ENCODE measurements around the gene FER. TPM values are rescaled to one million over a fixed set of nuclear protein-coding genes. Genes with fewer than 3 reads are reported as not detected.

The FER gene
- polyA plus RNA-seq, 3 donors = 2.4 to 14.7 (median 6.2) TPM

- no peak for DNase-seq
- H3K79me2 ChIP-seq (ENCODE audit: insufficient read depth, low read length) = no peaks in the 10 kb centered on the region
- H3K27me3 Mint-ChIP-seq (ENCODE audit: low read depth in 3 of 3) = peaks cover 0 to 1% (median 0%) of the 10 kb centered on the region in 3 donors
- H3K4me3 Mint-ChIP-seq = no peak overlapping the region
- no peak overlapping the region for H3K4me3 ChIP-seq (replicated peaks in 1 of 3; ENCODE audit: low read depth in 2 of 3, low read length in 3 of 3)
- H2AFZ ChIP-seq (ENCODE audit: insufficient read depth, low read depth, low read length, poor library complexity, severe bottlenecking) = no peak overlapping the region
- no peaks in the 10 kb centered on the region for H3K9me3 ChIP-seq (replicated peaks in 1 of 2; ENCODE audit: control insufficient read depth in 1 of 2, insufficient read depth in 1 of 2, low read length in 2 of 2)
- H3K27me3 ChIP-seq (ENCODE audit: control insufficient read depth in 2 of 2, insufficient read depth in 2 of 2, low read length in 2 of 2) = no peaks in the 10 kb centered on the region
- H3K36me3 Mint-ChIP-seq = no peaks in the 10 kb centered on the region
- no peak overlapping the region for H3K9ac ChIP-seq (ENCODE audit: insufficient read depth, low read length, poor library complexity, severe bottlenecking)
- H3K27ac ChIP-seq (ENCODE audit: low read depth in 1 of 2, low read length in 2 of 2) = no peak overlapping the region
- H4K20me1 ChIP-seq (ENCODE audit: insufficient read depth, low read length) = no peaks in the 10 kb centered on the region
- no peak overlapping the region for H3K27ac Mint-ChIP-seq
- 100% methylated on average over 1 of the region's 2 CpGs for WGBS (ENCODE audit: insufficient coverage)
- peaks cover 0 to 3% (median 0%) of the 10 kb centered on the region in 7 donors for H3K9me3 Mint-ChIP-seq
- no peak for TF ChIP-seq CTCF (IDR thresholded peaks at IDR 0.05)
- H3K4me1 Mint-ChIP-seq = no peaks in the 10 kb centered on the region
- no peak overlapping the region for H3K4me2 ChIP-seq (replicated peaks; ENCODE audit: extremely low read depth, low read length, poor library complexity, severe bottlenecking)
- no peaks in the 10 kb centered on the region for H3K4me1 ChIP-seq (ENCODE audit: control insufficient read depth in 1 of 2, insufficient read depth in 2 of 2, low read length in 2 of 2)
- intact Hi-C loops (cut with micrococcal nuclease) = no loop called here
- no peaks in the 10 kb centered on the region for H3K36me3 ChIP-seq (replicated peaks in 1 of 2; ENCODE audit: control insufficient read depth in 1 of 2, insufficient read depth in 2 of 2, low read length in 2 of 2)
These were observed 353.3 kb downstream of the FER start for GRCh38 chr5:109100971-109101370.

GRCh38 chr5:109102096-109102690, 354.5 kb downstream of the FER start:
- Mint-ChIP-seq H3K27me3 (ENCODE audit: low read depth in 3 of 3) (peaks cover 0 to 1% (median 0%) of the 10 kb centered on the region in 3 donors), H3K36me3 (no peaks in the 10 kb centered on the region), H3K4me3 (no peak overlapping the region), H3K9me3 (peaks cover 0 to 3% (median 0%) of the 10 kb centered on the region in 7 donors), H3K27ac (no peak overlapping the region), H3K4me1 (no peaks in the 10 kb centered on the region)
- Histone ChIP-seq H3K4me3 (replicated peaks in 1 of 3; ENCODE audit: low read depth in 2 of 3, low read length in 3 of 3) (no peak overlapping the region), H3K27me3 (ENCODE audit: control insufficient read depth in 2 of 2, insufficient read depth in 2 of 2, low read length in 2 of 2) (no peaks in the 10 kb centered on the region), H2AFZ (ENCODE audit: insufficient read depth, low read depth, low read length, poor library complexity, severe bottlenecking) (no peak overlapping the region), H3K36me3 (replicated peaks in 1 of 2; ENCODE audit: control insufficient read depth in 1 of 2, insufficient read depth in 2 of 2, low read length in 2 of 2) (no peaks in the 10 kb centered on the region), H3K9me3 (replicated peaks in 1 of 2; ENCODE audit: control insufficient read depth in 1 of 2, insufficient read depth in 1 of 2, low read length in 2 of 2) (no peaks in the 10 kb centered on the region), H3K4me2 (replicated peaks; ENCODE audit: extremely low read depth, low read length, poor library complexity, severe bottlenecking) (no peak overlapping the region), H3K79me2 (ENCODE audit: insufficient read depth, low read length) (no peaks in the 10 kb centered on the region), H3K9ac (ENCODE audit: insufficient read depth, low read length, poor library complexity, severe bottlenecking) (no peak overlapping the region), H3K4me1 (ENCODE audit: control insufficient read depth in 1 of 2, insufficient read depth in 2 of 2, low read length in 2 of 2) (no peaks in the 10 kb centered on the region), H3K27ac (ENCODE audit: low read depth in 1 of 2, low read length in 2 of 2) (no peak overlapping the region), H4K20me1 (ENCODE audit: insufficient read depth, low read length) (no peaks in the 10 kb centered on the region)
- TF ChIP-seq CTCF (IDR thresholded peaks at IDR 0.05) = no peak
- WGBS (ENCODE audit: insufficient coverage) = no CpG with 5 or more reads among the region's 4 CpGs
- no peak for DNase-seq
- intact Hi-C loops (cut with micrococcal nuclease) = no loop called here

All from CD14-positive monocyte (primary cell).